GM10248 (cell line): ENCODE results near the gene MBL2.

Experiments
- CTCF ChIA-PET: fragments of 300-600 bp; sonication (Branson Sonifier 250); formaldehyde crosslinking; extraction: SDS; loops from one replicate; lab custom pipeline; 2021; ENCODE audit warnings: antibody characterized with exemption; lab: Yijun Ruan, JAX
- POLR2A ChIA-PET: fragments of 350-650 bp; sonication (Branson Sonifier 250); formaldehyde crosslinking; extraction: SDS; loops from one replicate; lab custom pipeline; 2020; ENCODE audit warnings: antibody characterized with exemption; lab: Yijun Ruan, JAX
- DNase-seq: peaks from one replicate; pipeline ENCODE4 v3.0.0; 2012; ENCODE audit errors: extremely low spot score
- CTCF ChIP-seq: IDR thresholded peaks from 2 replicates; pipeline ENCODE4 v1.5.1; 2012; ENCODE audit warnings: mild to moderate bottlenecking, low read depth; ENCODE audit errors: extremely low read depth, missing control alignments, control extremely low read depth

MBL2 gene

GRCh38 chr10:52772623-52773022 lies at the start of gene MBL2:
Gene MBL2, minus strand, starts transcription at chr10:52772784. Its CDS starts 1,149 bp downstream, at chr10:52771635.
- no peak for TF ChIP-seq CTCF
- POLR2A ChIA-PET: no interaction called here
- DNase-seq: no peak
- CTCF ChIA-PET: interaction anchor here (1.1 to 16.9 kb wide), 4 partner anchors 8 to 128 kb away, joined by 4 to 356 read pairs (median 10); no protein-coding TSS in a partner anchor

GRCh38 chr10:52820309-52820708 lies 47.7 kb upstream of the MBL2 start:
- no peak for TF ChIP-seq CTCF
- CTCF ChIA-PET: interaction anchor here (2.4 to 4.1 kb wide), 3 partner anchors 9 to 17 kb away, joined by 9 to 18 read pairs (median 15); no protein-coding TSS in a partner anchor
- POLR2A ChIA-PET: no interaction called here
- DNase-seq: no peak

GRCh38 chr10:52818019-52818418 lies 45.4 kb upstream of the MBL2 start:
- peak; percentile 60 for TF ChIP-seq CTCF
- DNase-seq: peak; percentile 34
- CTCF ChIA-PET: interaction anchor here (0.7 to 4.1 kb wide), 13 partner anchors 8 to 77 kb away, joined by 3 to 18 read pairs (median 4); no protein-coding TSS in a partner anchor
- POLR2A ChIA-PET: no interaction called here

GRCh38 chr10:52814506-52814905 lies 41.9 kb upstream of the MBL2 start:
- TF ChIP-seq CTCF: no peak
- ChIA-PET CTCF (interaction anchor here (1.7 kb wide), 1 partner anchor 26 kb away, joined by 4 read pairs; no protein-coding TSS in a partner anchor), POLR2A (no interaction called here)
- DNase-seq: no peak

GRCh38 chr10:52811776-52812175 lies 39.2 kb upstream of the MBL2 start:
- ChIA-PET CTCF (interaction anchor here (1.1 to 2.5 kb wide), 2 partner anchors 8 to 32 kb away, joined by 3 to 9 read pairs; no protein-coding TSS in a partner anchor), POLR2A (no interaction called here)
- DNase-seq: no peak
- no peak for TF ChIP-seq CTCF

GRCh38 chr10:52810761-52811160 lies 38.2 kb upstream of the MBL2 start:
- CTCF ChIA-PET: interaction anchor here (1.1 to 2.5 kb wide), 2 partner anchors 9 to 32 kb away, joined by 3 to 9 read pairs; no protein-coding TSS in a partner anchor
- TF ChIP-seq CTCF: no peak
- no peak for DNase-seq
- POLR2A ChIA-PET: no interaction called here
